HepG2 (cell line): Measurements from ENCODE around the gene STK32C. TPM values are rescaled to one million over a fixed set of nuclear protein-coding genes. Genes with fewer than 3 reads are reported as not detected.

Experiments
- ATAC-seq: fragments of 200-7000 bp; cut with Tn5 transposase; 3 replicates; pipeline ENCODE4 v1.9.1; 2020; ENCODE audit warnings: mild to moderate bottlenecking, moderate library complexity
- BruUV-seq: library from RNA; stranded (reverse); fragments of 400-500 nt; replicated peaks from 2 replicates; lab custom pipeline; 2021; lab: Mats Ljungman, UMichigan
- CTCF ChIA-PET: fragments of 300-600 bp; formaldehyde crosslinking; extraction: SDS; loops from one replicate; lab custom pipeline; 2021; ENCODE audit warnings: low total read pairs, inconsistent platforms, low intra/inter-chr PET ratio; lab: Yijun Ruan, JAX
- POLR2A ChIA-PET: fragments of 350-600 bp; sonication (Branson Sonifier 250); formaldehyde crosslinking; loops from one replicate; lab custom pipeline; 2020; ENCODE audit warnings: antibody characterized with exemption, inconsistent platforms; lab: Yijun Ruan, JAX
- DNase-seq: peaks from one replicate; pipeline ENCODE4 v3.0.0-alpha.2; 2015; ENCODE audit warnings: low spot score
- FAIRE-seq: peaks from 3 replicates; lab custom pipeline; 2011; peaks lifted over from hg19 to GRCh38; lab: Jason Lieb, UNC
- H2AFZ ChIP-seq: one replicate; pipeline ENCODE4 v1.6.1; 2011; ENCODE audit warnings: low read length, inconsistent platforms
- H3K27ac ChIP-seq: fragments of 300-600 bp; 3 replicates; pipeline ENCODE4 v1.8.0; 2011; ENCODE audit warnings: mixed run types, mild to moderate bottlenecking, mixed read lengths, low read length, inconsistent platforms; ENCODE audit not compliant: insufficient read depth; ENCODE audit errors: extremely low read length
- H3K27me3 ChIP-seq, 2 experiments: fragments of 200-600 bp in 1 of 2; 2 replicates in 1 of 2; 3 replicates in 1 of 2; pipeline versions ENCODE4 v1.6.0 to v1.8.0; 2011; ENCODE audit warnings: low read length in 2 of 2, mild to moderate bottlenecking in 2 of 2, moderate library complexity in 2 of 2, inconsistent platforms in 1 of 2; ENCODE audit not compliant: insufficient read depth in 2 of 2, control insufficient read depth in 1 of 2
- H3K36me3 ChIP-seq, 2 experiments: fragments of 200-600 bp in 1 of 2; replicated peaks in 1 of 2; 2 replicates in 1 of 2; 3 replicates in 1 of 2; pipeline versions ENCODE4 v1.5.1 to v1.8.0; 2011; ENCODE audit warnings: low read length in 2 of 2, inconsistent platforms in 1 of 2; ENCODE audit not compliant: insufficient read depth in 2 of 2, control insufficient read depth in 1 of 2
- H3K4me1 ChIP-seq: 2 replicates; pipeline ENCODE4 v1.5.1; 2012; ENCODE audit warnings: low read length, inconsistent platforms; ENCODE audit not compliant: insufficient read depth
- H3K4me2 ChIP-seq: 2 replicates; pipeline ENCODE4 v1.6.0; 2011; ENCODE audit warnings: low read depth, low read length, inconsistent platforms
- H3K4me3 ChIP-seq, 3 experiments: fragments of 200-600 bp in 1 of 3; sonication (generic), shearing (Covaris generic) in 1 of 3; replicated peaks in 1 of 3; 2 replicates each; pipeline ENCODE4 v1.5.1; 2011 to 2016; ENCODE audit warnings: low read length in 3 of 3, inconsistent platforms in 2 of 3, low read depth in 2 of 3, mild to moderate bottlenecking in 2 of 3, control low read depth in 1 of 3, mixed read lengths in 1 of 3; ENCODE audit not compliant: insufficient read depth in 1 of 3
- H3K79me2 ChIP-seq: one replicate; pipeline ENCODE4 v1.6.1; 2011; ENCODE audit warnings: low read length, inconsistent platforms; ENCODE audit not compliant: insufficient read depth
- H3K9ac ChIP-seq: 2 replicates; pipeline ENCODE4 v1.6.0; 2011; ENCODE audit warnings: mild to moderate bottlenecking, low read depth, low read length, inconsistent platforms; ENCODE audit not compliant: insufficient read depth
- H3K9me3 ChIP-seq: 2 replicates; pipeline ENCODE4 v1.5.1; 2012; ENCODE audit warnings: mild to moderate bottlenecking, low read length
- H4K20me1 ChIP-seq: 2 replicates; pipeline ENCODE4 v1.6.0; 2011; ENCODE audit warnings: inconsistent platforms, mild to moderate bottlenecking, low read length, moderate library complexity; ENCODE audit not compliant: insufficient read depth
- BHLHE40 ChIP-seq: IDR thresholded peaks from 2 replicates; pipeline ENCODE4 v1.6.1; 2011; ENCODE audit warnings: low read length, improper control_type of control experiment
- FIP1L1 ChIP-seq: fragments of 200-400 bp; formaldehyde crosslinking; IDR thresholded peaks from 2 replicates; pipeline ENCODE4 v1.6.1; 2018; ENCODE audit warnings: low read depth, mild to moderate bottlenecking, low read length, moderate library complexity, borderline replicate concordance; ENCODE audit not compliant: insufficient read depth
- HNF1B ChIP-seq: sonication (generic); formaldehyde crosslinking; IDR thresholded peaks from 2 replicates; pipeline ENCODE4 v1.5.1; 2020; ENCODE audit warnings: mild to moderate bottlenecking, moderate library complexity, missing genetic modification reagents
- MLLT10 ChIP-seq: sonication (generic); formaldehyde crosslinking; IDR thresholded peaks from 2 replicates; pipeline ENCODE4 v1.4.0; 2020; ENCODE audit warnings: missing genetic modification reagents
- TBL1XR1 ChIP-seq: fragments of 150-350 bp; IDR thresholded peaks from 2 replicates; pipeline ENCODE4 v1.6.1; 2014; ENCODE audit warnings: borderline replicate concordance, low read length; ENCODE audit not compliant: partially characterized antibody
- ZNF703 ChIP-seq: sonication (generic); formaldehyde crosslinking; IDR thresholded peaks from 2 replicates; pipeline ENCODE4 v1.5.1; 2020; ENCODE audit warnings: missing genetic modification reagents, mild to moderate bottlenecking, moderate library complexity, borderline replicate concordance
- ZNF740 ChIP-seq: sonication (generic); formaldehyde crosslinking; IDR thresholded peaks from 2 replicates; pipeline ENCODE4 v1.4.0; 2020; ENCODE audit warnings: missing genetic modification reagents
- ZNF766 ChIP-seq: sonication (generic); formaldehyde crosslinking; IDR thresholded peaks from 2 replicates; pipeline ENCODE4 v1.5.0; 2020; ENCODE audit warnings: missing genetic modification reagents, borderline replicate concordance
- WGBS: methylation state at CpG from one replicate; pipeline ENCODE4 v1.1.6; 2017; ENCODE audit warnings: low lambda C conversion rate; 5-methylcytosine and 5-hydroxymethylcytosine counted together
- in situ Hi-C: cut with HindIII; loops from 2 replicates; pipeline ENCODE4 v1.10.0; 2017; ENCODE audit warnings: low pct_unique_long_range_greater_than_20kb; ENCODE audit not compliant: extremely low pct_ligation_motif_present
- intact Hi-C: fragments of 100-400 bp; cut with micrococcal nuclease; formaldehyde crosslinking; loops from one replicate; pipeline ENCODE4 v1.10.0; 2022; ENCODE audit not compliant: unreplicated experiment
- polyA plus RNA-seq, 8 experiments: library from polyadenylated mRNA; depleted of rRNA in 3 of 8; stranded (reverse) in 7 of 8; unstranded in 1 of 8; fragments of >200 nt; fragmentation: Illumina TruSeq in 4 of 8; extraction: Trizol in 4 of 8; gene quantifications; 2 replicates each; pipeline versions ENCODE4 v1.2.1 to v1.2.3, GENCODE V29; 2011 to 2016; ENCODE audit warnings: low read depth in 4 of 8, missing spikeins in 1 of 8, mixed read lengths in 1 of 8; ENCODE audit not compliant: insufficient read depth in 1 of 8
- total RNA-seq, 5 experiments: library from RNA; depleted of rRNA; stranded (reverse); fragments of >200 nt; fragmentation: Illumina TruSeq; extraction: Trizol; gene quantifications; 2 replicates each; pipeline ENCODE4 v1.2.3, GENCODE V29; 2016; ENCODE audit warnings: low read depth in 1 of 5

The STK32C gene
- total and polyA plus RNA-seq, 2 of the 13 experiments (the other 11 are each of a cell fraction or from before 2014, with no cell fraction given), result 10.9 to 19.4 TPM

GRCh38 chr10:132355754-132356153, 48.0 kb upstream of the STK32C start:
- Histone ChIP-seq H3K9ac (no peak overlapping the region), H3K4me3 (no peak overlapping the region), H3K4me2 (no peak overlapping the region), H3K9me3 (no peaks in the 10 kb centered on the region), H2AFZ (no peak overlapping the region), H3K79me2 (no peaks in the 10 kb centered on the region), H3K4me1 (no peaks in the 10 kb centered on the region), H4K20me1 (no peaks in the 10 kb centered on the region), H3K27me3 (no peaks in the 10 kb centered on the region), H3K36me3 (no peaks in the 10 kb centered on the region), H3K27ac (no peak overlapping the region)
- intact Hi-C loops, result no loop called here
- ChIA-PET POLR2A (no interaction called here), CTCF (interaction anchor here (1.5 kb wide), 1 partner anchor 133 kb away, joined by 3 read pairs; no protein-coding TSS in a partner anchor)
- FAIRE-seq (no peak), ATAC-seq (no peak), DNase-seq (no peak)
- in situ Hi-C loops, result no loop called here
- no TSS peak for BruUV-seq
- TF ChIP-seq FIP1L1, result no peak
- no peak for TF ChIP-seq ZNF766
- TF ChIP-seq MLLT10 (CRISPR knock-in tag), result no peak
- no peak for TF ChIP-seq TBL1XR1
- TF ChIP-seq ZNF703, result no peak
- no peak for TF ChIP-seq ZNF740
- no peak for TF ChIP-seq BHLHE40
- no peak for TF ChIP-seq HNF1B (CRISPR knock-in tag)
- 93% methylated on average over 13 of the region's 13 CpGs for WGBS
